Caco-2 (cell line): ENCODE data around the gene BCL2L12. TPM values are rescaled to one million over a fixed set of nuclear protein-coding genes. Genes with fewer than 3 reads are reported as not detected.

ENCODE experiments used
- BruUV-seq: library from RNA; stranded (reverse); fragments of 400-500 nt; replicated peaks from 2 replicates; lab custom pipeline; 2021; lab: Mats Ljungman, UMichigan
- CTCF ChIA-PET: fragments of 300-600 bp; sonication (Branson Sonifier 250); formaldehyde crosslinking; loops from one replicate; lab custom pipeline; 2022; ENCODE audit warnings: antibody characterized with exemption; lab: Charles Lee
- POLR2A ChIA-PET: fragments of 300-600 bp; sonication (Branson Sonifier 250); formaldehyde crosslinking; loops from one replicate; lab custom pipeline; 2022; ENCODE audit warnings: antibody characterized with exemption; lab: Charles Lee
- DNase-seq, 2 experiments: peaks; one replicate each; pipeline versions ENCODE4 v3.0.0 to v3.0.0-alpha.2; 2020 to 2022
- H3K27me3 ChIP-seq: replicated peaks from 2 replicates; pipeline ENCODE4 v1.6.0; 2011; ENCODE audit warnings: low read length; ENCODE audit not compliant: control insufficient read depth, insufficient read depth
- H3K36me3 ChIP-seq: 2 replicates; pipeline ENCODE4 v1.5.1; 2011; ENCODE audit warnings: low read length; ENCODE audit not compliant: control insufficient read depth, insufficient read depth
- H3K4me1 ChIP-seq: fragments of 250-450 bp; sonication (Bioruptor Pico); 2 replicates; pipeline ENCODE4 v1.5.1; 2020; ENCODE audit warnings: mild to moderate bottlenecking
- H3K4me3 ChIP-seq: 2 replicates; pipeline ENCODE4 v1.5.1; 2011; ENCODE audit warnings: low read depth, mild to moderate bottlenecking, control low read depth, low read length
- H3K9me3 ChIP-seq: fragments of 250-450 bp; sonication (Bioruptor Pico); 2 replicates; pipeline ENCODE4 v1.5.1; 2020; ENCODE audit warnings: mild to moderate bottlenecking, moderate library complexity
- H3K27ac Mint-ChIP-seq: one replicate; pipeline ENCODE4 v1.8.0; 2022; ENCODE audit warnings: mixed read lengths; ENCODE audit not compliant: unreplicated experiment
- H3K27me3 Mint-ChIP-seq: one replicate; pipeline ENCODE4 v1.8.0; 2022; ENCODE audit warnings: mixed read lengths; ENCODE audit not compliant: insufficient read depth, unreplicated experiment
- H3K36me3 Mint-ChIP-seq: one replicate; pipeline ENCODE4 v1.8.0; 2022; ENCODE audit warnings: mild to moderate bottlenecking, mixed read lengths; ENCODE audit not compliant: insufficient read depth, unreplicated experiment
- H3K4me1 Mint-ChIP-seq: one replicate; pipeline ENCODE4 v1.8.0; 2022; ENCODE audit warnings: low read depth, mixed read lengths; ENCODE audit not compliant: unreplicated experiment
- H3K4me3 Mint-ChIP-seq: one replicate; pipeline ENCODE4 v1.8.0; 2022; ENCODE audit warnings: mild to moderate bottlenecking, moderate library complexity, mixed read lengths; ENCODE audit not compliant: unreplicated experiment
- H3K9me3 Mint-ChIP-seq: one replicate; pipeline ENCODE4 v1.8.0; 2022; ENCODE audit warnings: mixed read lengths; ENCODE audit not compliant: unreplicated experiment
- CTCF ChIP-seq, 2 experiments: fragments of 200-600 bp in 1 of 2; IDR thresholded peaks; 1 replicate in 1 of 2; 2 replicates in 1 of 2; pipeline versions ENCODE4 v1.5.1 to v1.8.0; 2011 to 2022; ENCODE audit warnings: antibody characterized with exemption in 1 of 2, control low read depth in 1 of 2, inconsistent platforms in 1 of 2, low read depth in 1 of 2, low read length in 1 of 2, mild to moderate bottlenecking in 1 of 2, moderate library complexity in 1 of 2; ENCODE audit not compliant: insufficient read depth in 1 of 2, severe bottlenecking in 1 of 2, unreplicated experiment in 1 of 2
- intact Hi-C: fragments of 100-400 bp; cut with micrococcal nuclease; formaldehyde crosslinking; loops from one replicate; pipeline ENCODE4 v1.10.0; 2022; ENCODE audit not compliant: unreplicated experiment
- total RNA-seq: library from RNA; stranded (reverse); gene quantifications from 2 replicates; pipeline ENCODE4 v1.2.3, GENCODE V29; 2022

BCL2L12 gene
- total RNA-seq, 1 experiment from 2014 or later, result 111 TPM

- no TSS peak for BruUV-seq
- DNase-seq, result no peak
- Histone ChIP-seq H3K9me3 (0 out of 2 replicates have a peak, but pooled peaks cover 2% of the 10 kb centered on the region), H3K27me3 (no peaks in the 10 kb centered on the region), H3K4me1 (no peaks in the 10 kb centered on the region), H3K4me3 (no peak overlapping the region), H3K36me3 (no peaks in the 10 kb centered on the region)
- Mint-ChIP-seq H3K27ac (no peak overlapping the region), H3K4me3 (no peak overlapping the region), H3K27me3 (peaks cover 2% of the 10 kb centered on the region), H3K9me3 (peaks cover 10% of the 10 kb centered on the region), H3K4me1 (peaks cover 7% of the 10 kb centered on the region), H3K36me3 (peaks cover 27% of the 10 kb centered on the region)
- intact Hi-C loops, result no loop called here
- POLR2A ChIA-PET, result interaction anchor here (0.6 to 0.7 kb wide), 5 partner anchors 18 to 216 kb away, joined by 4 to 7 read pairs (median 4); partner anchors contain the start of genes NOSIP and PTOV1
- CTCF ChIA-PET, result interaction anchor here (0.6 kb wide), 1 partner anchor 455 kb away, joined by 3 read pairs; no protein-coding TSS in a partner anchor
- TF ChIP-seq CTCF (IDR thresholded peaks at IDR 0.05; ENCODE audit: insufficient read depth in 1 of 2, low read depth in 1 of 2, low read length in 1 of 2, severe bottlenecking in 1 of 2, unreplicated experiment in 1 of 2), result no peak
These were observed 30.4 kb downstream of the BCL2L12 start for GRCh38 chr19:49696115-49696514.

- POLR2A ChIA-PET, result no interaction called here
- CTCF ChIA-PET, result no interaction called here
- no peak for DNase-seq
- no peaks in the 10 kb centered on the region for H3K27me3 ChIP-seq
- no peak overlapping the region for H3K4me3 ChIP-seq
- intact Hi-C loops, result no loop called here
- H3K4me3 Mint-ChIP-seq, result no peak overlapping the region
- TF ChIP-seq CTCF (IDR thresholded peaks at IDR 0.05; ENCODE audit: insufficient read depth in 1 of 2, low read depth in 1 of 2, low read length in 1 of 2, severe bottlenecking in 1 of 2, unreplicated experiment in 1 of 2), result no peak
- BruUV-seq, result no TSS peak
- H3K27me3 Mint-ChIP-seq, result peaks cover 3% of the 10 kb centered on the region
- peaks cover 11% of the 10 kb centered on the region for H3K4me1 Mint-ChIP-seq
- H3K36me3 Mint-ChIP-seq, result peaks cover 19% of the 10 kb centered on the region
- H3K9me3 ChIP-seq, result 0 out of 2 replicates have a peak, but pooled peaks cover 2% of the 10 kb centered on the region
- peaks cover 10% of the 10 kb centered on the region for H3K9me3 Mint-ChIP-seq
- no peaks in the 10 kb centered on the region for H3K4me1 ChIP-seq
- no peaks in the 10 kb centered on the region for H3K36me3 ChIP-seq
- H3K27ac Mint-ChIP-seq, result no peak overlapping the region
These were observed 31.1 kb downstream of the BCL2L12 start for GRCh38 chr19:49696865-49697264.

GRCh38 chr19:49699364-49699763 is 33.6 kb downstream of the BCL2L12 start:
- Mint-ChIP-seq H3K4me1 (peaks cover 11% of the 10 kb centered on the region), H3K9me3 (peaks cover 1% of the 10 kb centered on the region), H3K27ac (no peak overlapping the region), H3K27me3 (peaks cover 3% of the 10 kb centered on the region), H3K4me3 (no peak overlapping the region), H3K36me3 (peaks cover 5% of the 10 kb centered on the region)
- no peak for TF ChIP-seq CTCF (IDR thresholded peaks at IDR 0.05; ENCODE audit: insufficient read depth in 1 of 2, low read depth in 1 of 2, low read length in 1 of 2, severe bottlenecking in 1 of 2, unreplicated experiment in 1 of 2)
- Histone ChIP-seq H3K9me3 (0 out of 2 replicates have a peak, but pooled peaks cover 2% of the 10 kb centered on the region), H3K27me3 (no peaks in the 10 kb centered on the region), H3K36me3 (no peaks in the 10 kb centered on the region), H3K4me3 (no peak overlapping the region), H3K4me1 (no peaks in the 10 kb centered on the region)
- intact Hi-C loops, result no loop called here
- ChIA-PET CTCF (interaction anchor here (0.8 to 1.4 kb wide), 2 partner anchors 18 to 120 kb away, joined by 3 to 4 read pairs; no protein-coding TSS in a partner anchor), POLR2A (interaction anchor here (0.6 kb wide), 1 partner anchor 59 kb away, joined by 9 read pairs; no protein-coding TSS in a partner anchor)
- DNase-seq, result no peak
- BruUV-seq, result no TSS peak
